ENCODE data around the gene PAXX. TPM values are rescaled to one million over a fixed set of nuclear protein-coding genes. Genes with fewer than 3 reads are reported as not detected.
A peak's percentile ranks its signal among the peaks of the same experiment; 100 is the strongest.

Gene PAXX
- total and polyA plus RNA-seq, 9 of the 15 experiments (the other 6 are each of a cell fraction or from before 2014, with no cell fraction given): 1.2 to 175 (median 38.5) TPM

GRCh38 chr9:136991993-136992818, at the start of gene PAXX (continued):
- no peak for TF ChIP-seq TOE1 (IDR thresholded peaks at IDR 0.05; ENCODE audit: borderline replicate concordance)
- TF ChIP-seq TOE1 (CRISPR knock-in tag; IDR thresholded peaks at IDR 0.05; ENCODE audit: borderline replicate concordance, low read depth): 0 out of 2 replicates have a peak, but pooled peaks have one; percentile 72
- TF ChIP-seq CCNT2 (IDR thresholded peaks at IDR 0.05; ENCODE audit: borderline replicate concordance, extremely low read depth, insufficient read length, low read depth, low read length): peak; percentile 41
- TF ChIP-seq HDAC1 (IDR thresholded peaks at IDR 0.05): peak in 1 of 2 experiments; percentile 95; a peak in 2 of 4 replicates
- 0 out of 2 replicates have a peak, but pooled peaks have one; percentile 16 for TF ChIP-seq CHCHD3 (CRISPR knock-in tag; IDR thresholded peaks at IDR 0.05)
- TF ChIP-seq E2F3 (CRISPR knock-in tag; IDR thresholded peaks at IDR 0.05): peak; percentile 90
- peak; percentile 50 for TF ChIP-seq GMEB1 (CRISPR knock-in tag; IDR thresholded peaks at IDR 0.05)
- TF ChIP-seq POLR2H (tag; IDR thresholded peaks at IDR 0.05; ENCODE audit: low read depth): peak; percentile 89
- TF ChIP-seq CREB1 (IDR thresholded peaks at IDR 0.05): no peak
- TF ChIP-seq CREB1 (CRISPR knock-in tag; IDR thresholded peaks at IDR 0.05): peak; percentile 38; the same call in 1 of the 2 replicates
- TF ChIP-seq ELF1 (tag; IDR thresholded peaks at IDR 0.05): peak; percentile 43
- TF ChIP-seq ESRRA (IDR thresholded peaks at IDR 0.05; ENCODE audit: borderline replicate concordance, low read depth): peak; percentile 31; the same call in 1 of the 2 replicates
- TF ChIP-seq, protein P1, sequence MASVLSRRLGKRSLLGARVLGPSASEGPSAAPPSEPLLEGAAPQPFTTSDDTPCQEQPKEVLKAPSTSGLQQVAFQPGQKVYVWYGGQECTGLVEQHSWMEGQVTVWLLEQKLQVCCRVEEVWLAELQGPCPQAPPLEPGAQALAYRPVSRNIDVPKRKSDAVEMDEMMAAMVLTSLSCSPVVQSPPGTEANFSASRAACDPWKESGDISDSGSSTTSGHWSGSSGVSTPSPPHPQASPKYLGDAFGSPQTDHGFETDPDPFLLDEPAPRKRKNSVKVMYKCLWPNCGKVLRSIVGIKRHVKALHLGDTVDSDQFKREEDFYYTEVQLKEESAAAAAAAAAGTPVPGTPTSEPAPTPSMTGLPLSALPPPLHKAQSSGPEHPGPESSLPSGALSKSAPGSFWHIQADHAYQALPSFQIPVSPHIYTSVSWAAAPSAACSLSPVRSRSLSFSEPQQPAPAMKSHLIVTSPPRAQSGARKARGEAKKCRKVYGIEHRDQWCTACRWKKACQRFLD (CRISPR knock-in tag; IDR thresholded peaks at IDR 0.05): 0 out of 2 replicates have a peak, but pooled peaks have one; percentile 19
- TF ChIP-seq CREB3L1 (IDR thresholded peaks at IDR 0.05; ENCODE audit: borderline replicate concordance, low read depth): peak; percentile 63; the same call in 1 of the 2 replicates
- TF ChIP-seq FIP1L1 (IDR thresholded peaks at IDR 0.05; ENCODE audit: low read depth, low read length, poor library complexity, severe bottlenecking): peak; percentile 10
- peak; percentile 77 to 90; a peak in 3 of 4 replicates for TF ChIP-seq SIN3A (IDR thresholded peaks at IDR 0.05; ENCODE audit: borderline replicate concordance in 2 of 2, control insufficient read depth in 1 of 2, low read depth in 2 of 2, low read length in 2 of 2)
- TF ChIP-seq, protein P2, sequence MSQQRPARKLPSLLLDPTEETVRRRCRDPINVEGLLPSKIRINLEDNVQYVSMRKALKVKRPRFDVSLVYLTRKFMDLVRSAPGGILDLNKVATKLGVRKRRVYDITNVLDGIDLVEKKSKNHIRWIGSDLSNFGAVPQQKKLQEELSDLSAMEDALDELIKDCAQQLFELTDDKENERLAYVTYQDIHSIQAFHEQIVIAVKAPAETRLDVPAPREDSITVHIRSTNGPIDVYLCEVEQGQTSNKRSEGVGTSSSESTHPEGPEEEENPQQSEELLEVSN (IDR thresholded peaks at IDR 0.05; ENCODE audit: borderline replicate concordance in 1 of 2, extremely low read depth in 1 of 2, insufficient read depth in 1 of 2, insufficient read length in 1 of 2, low read depth in 1 of 2, low read length in 1 of 2, poor library complexity in 1 of 2, severe bottlenecking in 1 of 2): peak; percentile 85 to 98
- TF ChIP-seq POU5F1 (IDR thresholded peaks at IDR 0.05; ENCODE audit: borderline replicate concordance, low read depth, low read length, partially characterized antibody): no peak
- TF ChIP-seq RBFOX2 (IDR thresholded peaks at IDR 0.05; ENCODE audit: low read depth, low read length): peak; percentile 82
- TF ChIP-seq PRMT5 (CRISPR knock-in tag; IDR thresholded peaks at IDR 0.05): no peak

Measured in K562 (cell line).